Muscle of arm (tissue), 12 donors: ENCODE results near the gene KRT86. TPM values are rescaled to one million over a fixed set of nuclear protein-coding genes. Genes with fewer than 3 reads are reported as not detected.
"Not testable (repeated sequence)": the region's sequence is repeated elsewhere in the genome, so short reads cannot be mapped to it uniquely, and the experiment has no call there.

Experiments used
- DNase-seq: peaks from one replicate; pipeline ENCODE4 v3.0.0-alpha.2; 2013
- polyA plus RNA-seq, 12 donors: library from polyadenylated mRNA; unstranded; fragments of 120-200 nt; gene quantifications; one replicate each; pipeline ENCODE4 v1.2.1, GENCODE V29; 2013; ENCODE audit not compliant: insufficient read length in 12 of 12

The KRT86 gene
- polyA plus RNA-seq, 12 donors: 0.10 to 0.50 (median 0.21) TPM; not detected in 3

GRCh38 chr12:52238916-52239646, 35.4 kb upstream of the KRT86 start:
- DNase-seq: no peak

- DNase-seq: no peak
Observed at GRCh38 chr12:52239767-52240166, 34.7 kb upstream of the KRT86 start.

- not testable (repeated sequence) for DNase-seq
Observed at GRCh38 chr12:52240247-52240646, 34.2 kb upstream of the KRT86 start.

GRCh38 chr12:52241205-52241842, 33.1 kb upstream of the KRT86 start:
- DNase-seq: no peak

GRCh38 chr12:52242442-52243258, 31.8 kb upstream of the KRT86 start:
- DNase-seq: no peak

GRCh38 chr12:52243259-52243855, 31.1 kb upstream of the KRT86 start:
- no peak for DNase-seq

GRCh38 chr12:52243856-52244614, 30.4 kb upstream of the KRT86 start:
- DNase-seq: no peak

- no peak for DNase-seq
Observed at GRCh38 chr12:52244615-52244994, 29.8 kb upstream of the KRT86 start.

- DNase-seq: no peak
Observed at GRCh38 chr12:52245259-52245961, 29.0 kb upstream of the KRT86 start.

GRCh38 chr12:52245962-52246569, 28.4 kb upstream of the KRT86 start:
- DNase-seq: no peak

GRCh38 chr12:52246720-52247621, 27.5 kb upstream of the KRT86 start:
- no peak for DNase-seq

- DNase-seq: no peak
Observed at GRCh38 chr12:52247622-52248540, 26.6 kb upstream of the KRT86 start.

- DNase-seq: peak; percentile 25
Observed at GRCh38 chr12:52248541-52249461, 25.6 kb upstream of the KRT86 start.

- DNase-seq: no peak
Observed at GRCh38 chr12:52249511-52250047, 24.9 kb upstream of the KRT86 start.

GRCh38 chr12:52250048-52250990, 24.1 kb upstream of the KRT86 start:
- no peak for DNase-seq
